H9 (cell line): Measurements from ENCODE around the gene CCDC172. TPM values are rescaled to one million over a fixed set of nuclear protein-coding genes. Genes with fewer than 3 reads are reported as not detected.

Experiments
- DNase-seq: peaks from one replicate; pipeline ENCODE4 v3.0.0-alpha.2; 2017
- H2AFZ ChIP-seq: one replicate; pipeline ENCODE4 v1.6.1; 2013; ENCODE audit warnings: mild to moderate bottlenecking, low read length, control low read depth, moderate library complexity
- H2AK5ac ChIP-seq: 2 replicates; pipeline ENCODE4 v1.6.1; 2013; ENCODE audit warnings: low read length, control low read depth, mixed read lengths; ENCODE audit not compliant: insufficient read length
- H2BK120ac ChIP-seq: one replicate; pipeline ENCODE4 v1.6.1; 2013; ENCODE audit warnings: low read depth, mild to moderate bottlenecking, low read length, control low read depth, inconsistent platforms; ENCODE audit not compliant: poor library complexity, severe bottlenecking
- H2BK12ac ChIP-seq: 2 replicates; pipeline ENCODE4 v1.6.1; 2013; ENCODE audit warnings: low read length, control low read depth, mixed read lengths, low read depth; ENCODE audit not compliant: insufficient read length
- H2BK15ac ChIP-seq: 2 replicates; pipeline ENCODE4 v1.6.1; 2013; ENCODE audit warnings: low read depth, low read length, control low read depth
- H2BK20ac ChIP-seq: one replicate; pipeline ENCODE4 v1.6.1; 2013; ENCODE audit warnings: low read depth, mild to moderate bottlenecking, low read length, control low read depth, inconsistent platforms; ENCODE audit not compliant: poor library complexity, severe bottlenecking
- H2BK5ac ChIP-seq: 2 replicates; pipeline ENCODE4 v1.6.1; 2013; ENCODE audit warnings: low read length, control low read depth, mixed read lengths; ENCODE audit not compliant: insufficient read length
- H3K14ac ChIP-seq: 2 replicates; pipeline ENCODE4 v1.6.1; 2013; ENCODE audit warnings: low read length, control low read depth; ENCODE audit not compliant: insufficient read depth
- H3K18ac ChIP-seq: 2 replicates; pipeline ENCODE4 v1.6.1; 2013; ENCODE audit warnings: low read depth, mild to moderate bottlenecking, mixed read lengths, low read length, control low read depth; ENCODE audit not compliant: insufficient read length
- H3K23ac ChIP-seq: 2 replicates; pipeline ENCODE4 v1.6.1; 2013; ENCODE audit warnings: low read length, control low read depth, mixed read lengths, low read depth; ENCODE audit not compliant: insufficient read length
- H3K23me2 ChIP-seq: 2 replicates; pipeline ENCODE4 v1.6.1; 2013; ENCODE audit warnings: low read depth, mild to moderate bottlenecking, mixed read lengths, low read length, control low read depth; ENCODE audit not compliant: insufficient read length, poor library complexity, severe bottlenecking
- H3K27ac ChIP-seq: 2 replicates; pipeline ENCODE4 v1.5.1; 2013; ENCODE audit warnings: low read length, control low read depth, mixed read lengths, low read depth; ENCODE audit not compliant: insufficient read length
- H3K27me3 ChIP-seq: 2 replicates; pipeline ENCODE4 v1.6.1; 2013; ENCODE audit warnings: low read length, control low read depth, inconsistent platforms; ENCODE audit not compliant: insufficient read depth
- H3K4ac ChIP-seq: 2 replicates; pipeline ENCODE4 v1.6.1; 2013; ENCODE audit warnings: low read depth, mild to moderate bottlenecking, control low read depth, inconsistent platforms, low read length, moderate library complexity
- H3K4me1 ChIP-seq: 2 replicates; pipeline ENCODE4 v1.6.1; 2013; ENCODE audit warnings: low read length, control low read depth, inconsistent platforms; ENCODE audit not compliant: insufficient read depth
- H3K4me2 ChIP-seq: 2 replicates; pipeline ENCODE4 v1.6.1; 2013; ENCODE audit warnings: low read length, control low read depth, mixed read lengths; ENCODE audit not compliant: insufficient read length, insufficient read depth
- H3K56ac ChIP-seq: 2 replicates; pipeline ENCODE4 v1.6.1; 2013; ENCODE audit warnings: low read depth, mild to moderate bottlenecking, mixed read lengths, low read length, control low read depth; ENCODE audit not compliant: insufficient read length
- H3K79me1 ChIP-seq: 2 replicates; pipeline ENCODE4 v1.6.1; 2013; ENCODE audit warnings: low read depth, mild to moderate bottlenecking, moderate library complexity, low read length, control low read depth, inconsistent platforms; ENCODE audit not compliant: insufficient read depth, poor library complexity, severe bottlenecking
- H3K79me2 ChIP-seq: 2 replicates; pipeline ENCODE4 v1.6.1; 2013; ENCODE audit warnings: low read length, control low read depth, inconsistent platforms; ENCODE audit not compliant: insufficient read depth
- H3K9ac ChIP-seq: 2 replicates; pipeline ENCODE4 v1.6.1; 2013; ENCODE audit warnings: low read length, control low read depth, mixed read lengths; ENCODE audit not compliant: insufficient read length; ENCODE audit errors: extremely low read depth
- H3K9me3 ChIP-seq: one replicate; pipeline ENCODE4 v1.6.1; 2013; ENCODE audit warnings: low read depth, low read length, inconsistent platforms; ENCODE audit not compliant: control insufficient read depth
- H3T11ph ChIP-seq: one replicate; pipeline ENCODE4 v1.6.1; 2013; ENCODE audit warnings: mild to moderate bottlenecking, low read length, control low read depth, inconsistent platforms
- H4K20me1 ChIP-seq: one replicate; pipeline ENCODE4 v1.6.1; 2013; ENCODE audit not compliant: control insufficient read depth, insufficient read length, insufficient read depth
- H4K5ac ChIP-seq: 2 replicates; pipeline ENCODE4 v1.6.1; 2013; ENCODE audit warnings: low read depth, mild to moderate bottlenecking, mixed read lengths, low read length, control low read depth; ENCODE audit not compliant: insufficient read length
- H4K8ac ChIP-seq: replicated peaks from 2 replicates; pipeline ENCODE4 v1.6.1; 2013; ENCODE audit warnings: low read length, control low read depth, mixed read lengths, low read depth; ENCODE audit not compliant: insufficient read length
- H4K91ac ChIP-seq: 2 replicates; pipeline ENCODE4 v1.6.1; 2013; ENCODE audit warnings: low read depth, mild to moderate bottlenecking, moderate library complexity, mixed read lengths, low read length, control low read depth; ENCODE audit not compliant: insufficient read length
- H3K27ac Mint-ChIP-seq, 3 experiments: 2 replicates in 2 of 3; 3 replicates in 1 of 3; pipeline ENCODE4 v1.8.0; 2020 to 2021; ENCODE audit warnings: mixed read lengths in 3 of 3, mild to moderate bottlenecking in 1 of 3, moderate library complexity in 1 of 3
- H3K27me3 Mint-ChIP-seq: 2 replicates; pipeline ENCODE4 v1.8.0; 2021; ENCODE audit warnings: low read depth, mild to moderate bottlenecking, moderate library complexity, mixed read lengths
- H3K36me3 Mint-ChIP-seq, 3 experiments: 2 replicates in 2 of 3; 3 replicates in 1 of 3; pipeline ENCODE4 v1.8.0; 2020 to 2021; ENCODE audit warnings: low read depth in 3 of 3, mixed read lengths in 3 of 3; ENCODE audit not compliant: insufficient read depth in 1 of 3
- H3K4me1 Mint-ChIP-seq, 2 experiments: 2 replicates each; pipeline ENCODE4 v1.8.0; 2020; ENCODE audit warnings: mixed read lengths in 2 of 2
- H3K4me3 Mint-ChIP-seq, 2 experiments: 2 replicates in 1 of 2; 3 replicates in 1 of 2; pipeline ENCODE4 v1.8.0; 2020 to 2021; ENCODE audit warnings: mild to moderate bottlenecking in 2 of 2, mixed read lengths in 2 of 2, moderate library complexity in 1 of 2
- H3K9me3 Mint-ChIP-seq, 2 experiments: 2 replicates in 1 of 2; 3 replicates in 1 of 2; pipeline ENCODE4 v1.8.0; 2020; ENCODE audit warnings: mild to moderate bottlenecking in 2 of 2, mixed read lengths in 2 of 2, moderate library complexity in 1 of 2
- CTCF ChIP-seq: fragments of 200-600 bp; sonication (generic); conservative IDR thresholded peaks from 3 replicates; pipeline ENCODE4 v1.8.0; 2021; ENCODE audit warnings: antibody characterized with exemption, mild to moderate bottlenecking
- WGBS: extraction: QIAGEN DNeasy Blood & Tissue Kit; methylation state at CpG from one replicate; pipeline ENCODE4 v1.1.7; 2013; ENCODE audit warnings: missing lambda C conversion rate, low lambda C conversion rate, mixed read lengths; ENCODE audit not compliant: insufficient read length; ENCODE audit errors: extremely low coverage; 5-methylcytosine and 5-hydroxymethylcytosine counted together
- total RNA-seq: library from RNA; stranded (reverse); gene quantifications from 2 replicates; pipeline ENCODE4 v1.2.1, GENCODE V29; 2021

Gene CCDC172
- total RNA-seq, 1 experiment from 2014 or later: 1.3 TPM

- no peaks in the 10 kb centered on the region for H3K9me3 Mint-ChIP-seq
- no peak overlapping the region for H3K9ac ChIP-seq
- H3K4me3 Mint-ChIP-seq: no peak overlapping the region
- H4K20me1 ChIP-seq: no peaks in the 10 kb centered on the region
- H2BK20ac ChIP-seq: no peak overlapping the region
- H4K5ac ChIP-seq: no peak overlapping the region
- no peak overlapping the region for H3K4ac ChIP-seq
- H3T11ph ChIP-seq: no peak overlapping the region
- no peaks in the 10 kb centered on the region for H3K4me1 Mint-ChIP-seq
- no peaks in the 10 kb centered on the region for H3K79me1 ChIP-seq
- no peak overlapping the region for H4K91ac ChIP-seq
- WGBS: no CpG with 5 or more reads among the region's 4 CpGs
- no peaks in the 10 kb centered on the region for H3K36me3 Mint-ChIP-seq
- H3K23me2 ChIP-seq: no peaks in the 10 kb centered on the region
- no peak overlapping the region for H4K8ac ChIP-seq
- H2BK5ac ChIP-seq: no peak overlapping the region
- H2AK5ac ChIP-seq: no peak overlapping the region
- no peak overlapping the region for H3K27ac Mint-ChIP-seq
- H3K4me2 ChIP-seq: no peak overlapping the region
- no peak overlapping the region for H3K23ac ChIP-seq
- no peak overlapping the region for H2AFZ ChIP-seq
- no peaks in the 10 kb centered on the region for H3K9me3 ChIP-seq
- H3K27ac ChIP-seq: no peak overlapping the region
- no peaks in the 10 kb centered on the region for H3K4me1 ChIP-seq
- H2BK120ac ChIP-seq: no peak overlapping the region
- no peak overlapping the region for H2BK15ac ChIP-seq
- no peaks in the 10 kb centered on the region for H3K27me3 Mint-ChIP-seq
- no peak overlapping the region for H3K14ac ChIP-seq
- DNase-seq: no peak
- H3K56ac ChIP-seq: no peak overlapping the region
- no peak for TF ChIP-seq CTCF
- H3K79me2 ChIP-seq: no peaks in the 10 kb centered on the region; the same call in 1 of the 2 replicates
- no peak overlapping the region for H2BK12ac ChIP-seq
- H3K18ac ChIP-seq: no peak overlapping the region
- no peaks in the 10 kb centered on the region for H3K27me3 ChIP-seq
Measured at GRCh38 chr10:116307455-116307854, 16.8 kb upstream of the CCDC172 start.
